ENCODE data around the gene STEAP4.

DNA sequence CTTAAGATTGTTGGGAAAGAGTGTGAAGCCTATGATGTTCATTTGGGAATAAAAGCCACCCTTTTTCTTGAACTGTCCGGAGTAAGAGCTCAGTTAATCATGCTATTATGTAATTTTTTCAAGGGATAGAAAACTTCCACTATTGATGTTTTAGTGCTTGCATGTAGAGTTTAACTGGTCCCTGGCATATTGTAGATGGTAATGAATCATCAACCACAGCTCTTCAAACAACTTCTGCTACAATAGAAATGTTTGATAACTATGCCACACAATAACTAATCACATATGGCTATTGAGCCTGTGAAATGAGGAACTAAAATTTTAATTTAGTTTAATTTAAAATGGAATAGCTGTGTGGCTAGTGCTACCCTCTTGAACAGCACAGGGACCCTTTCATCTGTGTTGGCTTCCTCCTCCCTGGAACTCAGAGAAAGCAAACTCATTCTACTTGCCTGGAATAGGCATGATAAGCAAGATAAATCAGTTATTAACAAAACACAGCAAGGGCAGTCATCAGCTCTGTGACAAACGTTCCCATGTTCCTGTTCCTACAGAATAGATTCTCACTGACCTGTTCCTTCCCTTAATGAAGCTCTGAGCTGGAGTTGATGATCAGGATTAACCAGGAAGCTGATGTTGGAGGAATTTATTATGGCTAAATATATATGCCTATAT is 82.0 kb downstream of the STEAP4 start:
- TF ChIP-seq POLR2AphosphoS5 (IDR thresholded peaks at IDR 0.05; ENCODE audit: borderline replicate concordance, low read depth, low read length): no peak
- TF ChIP-seq EZH2 (IDR thresholded peaks at IDR 0.05): no peak

All from SK-N-MC (cell line).